SK-N-DZ (cell line): ENCODE measurements around the gene ZNF488.
A peak's percentile ranks its signal among the peaks of the same experiment; 100 is the strongest.

Source experiments
- DNase-seq: peaks from one replicate; pipeline ENCODE4 v3.0.0-alpha.2; 2015; ENCODE audit warnings: low spot score

ZNF488 gene

DNA sequence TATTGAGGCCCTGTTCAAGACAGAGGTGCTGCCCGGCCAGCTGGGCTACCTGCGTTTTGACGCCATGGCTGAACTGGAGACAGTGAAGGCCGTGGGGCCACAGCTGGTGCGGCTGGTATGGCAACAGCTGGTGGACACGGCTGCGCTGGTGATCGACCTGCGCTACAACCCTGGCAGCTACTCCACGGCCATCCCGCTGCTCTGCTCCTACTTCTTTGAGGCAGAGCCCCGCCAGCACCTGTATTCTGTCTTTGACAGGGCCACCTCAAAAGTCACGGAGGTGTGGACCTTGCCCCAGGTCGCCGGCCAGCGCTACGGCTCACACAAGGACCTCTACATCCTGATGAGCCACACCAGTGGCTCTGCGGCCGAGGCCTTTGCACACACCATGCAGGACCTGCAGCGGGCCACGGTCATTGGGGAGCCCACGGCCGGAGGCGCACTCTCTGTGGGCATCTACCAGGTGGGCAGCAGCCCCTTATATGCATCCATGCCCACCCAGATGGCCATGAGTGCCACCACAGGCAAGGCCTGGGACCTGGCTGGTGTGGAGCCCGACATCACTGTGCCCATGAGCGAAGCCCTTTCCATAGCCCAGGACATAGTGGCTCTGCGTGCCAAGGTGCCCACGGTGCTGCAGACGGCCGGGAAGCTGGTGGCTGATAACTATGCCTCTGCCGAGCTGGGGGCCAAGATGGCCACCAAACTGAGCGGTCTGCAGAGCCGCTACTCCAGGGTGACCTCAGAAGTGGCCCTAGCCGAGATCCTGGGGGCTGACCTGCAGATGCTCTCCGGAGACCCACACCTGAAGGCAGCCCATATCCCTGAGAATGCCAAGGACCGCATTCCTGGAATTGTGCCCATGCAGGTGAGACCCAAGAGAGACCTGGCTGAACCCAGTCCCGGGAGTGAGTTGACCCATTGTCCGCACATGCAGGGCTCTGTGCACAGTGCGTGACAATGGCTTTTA lies 33.1 kb downstream of the ZNF488 start:
- DNase-seq, result no peak

- DNase-seq, result no peak
Measured at GRCh38 chr10:47349941-47350371, 34.1 kb downstream of the ZNF488 start.

- DNase-seq, result no peak
Measured at GRCh38 chr10:47349516-47349915, 34.6 kb downstream of the ZNF488 start.

- DNase-seq, result no peak
Measured at GRCh38 chr10:47348661-47349470, 35.2 kb downstream of the ZNF488 start.

DNA sequence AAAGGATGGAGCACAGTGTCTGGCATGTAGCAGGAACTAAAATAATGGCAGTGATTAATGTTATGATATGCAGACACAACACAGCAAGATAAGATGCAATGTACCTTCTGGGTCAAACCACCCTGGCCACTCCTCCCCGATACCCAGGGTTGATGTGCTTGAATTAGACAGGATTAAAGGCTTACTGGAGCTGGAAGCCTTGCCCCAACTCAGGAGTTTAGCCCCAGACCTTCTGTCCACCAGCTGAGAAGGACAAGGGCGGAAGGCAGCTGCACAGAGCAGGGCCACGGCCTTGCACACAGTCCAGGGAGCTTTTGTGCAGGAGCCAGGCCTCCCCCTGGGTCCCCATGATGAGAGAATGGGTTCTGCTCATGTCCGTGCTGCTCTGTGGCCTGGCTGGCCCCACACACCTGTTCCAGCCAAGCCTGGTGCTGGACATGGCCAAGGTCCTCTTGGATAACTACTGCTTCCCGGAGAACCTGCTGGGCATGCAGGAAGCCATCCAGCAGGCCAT lies 35.9 kb downstream of the ZNF488 start, which contains the start of gene RBP3:
Gene RBP3, plus strand, starts transcription at position 226 of the 514 bp plus-strand sequence. Its CDS starts 122 bp downstream, at position 348.
- DNase-seq, result no peak

- no peak for DNase-seq
Measured at GRCh38 chr10:47347303-47347675, 36.8 kb downstream of the ZNF488 start.

GRCh38 chr10:47346581-47347302 lies 37.4 kb downstream of the ZNF488 start:
- no peak for DNase-seq

DNA sequence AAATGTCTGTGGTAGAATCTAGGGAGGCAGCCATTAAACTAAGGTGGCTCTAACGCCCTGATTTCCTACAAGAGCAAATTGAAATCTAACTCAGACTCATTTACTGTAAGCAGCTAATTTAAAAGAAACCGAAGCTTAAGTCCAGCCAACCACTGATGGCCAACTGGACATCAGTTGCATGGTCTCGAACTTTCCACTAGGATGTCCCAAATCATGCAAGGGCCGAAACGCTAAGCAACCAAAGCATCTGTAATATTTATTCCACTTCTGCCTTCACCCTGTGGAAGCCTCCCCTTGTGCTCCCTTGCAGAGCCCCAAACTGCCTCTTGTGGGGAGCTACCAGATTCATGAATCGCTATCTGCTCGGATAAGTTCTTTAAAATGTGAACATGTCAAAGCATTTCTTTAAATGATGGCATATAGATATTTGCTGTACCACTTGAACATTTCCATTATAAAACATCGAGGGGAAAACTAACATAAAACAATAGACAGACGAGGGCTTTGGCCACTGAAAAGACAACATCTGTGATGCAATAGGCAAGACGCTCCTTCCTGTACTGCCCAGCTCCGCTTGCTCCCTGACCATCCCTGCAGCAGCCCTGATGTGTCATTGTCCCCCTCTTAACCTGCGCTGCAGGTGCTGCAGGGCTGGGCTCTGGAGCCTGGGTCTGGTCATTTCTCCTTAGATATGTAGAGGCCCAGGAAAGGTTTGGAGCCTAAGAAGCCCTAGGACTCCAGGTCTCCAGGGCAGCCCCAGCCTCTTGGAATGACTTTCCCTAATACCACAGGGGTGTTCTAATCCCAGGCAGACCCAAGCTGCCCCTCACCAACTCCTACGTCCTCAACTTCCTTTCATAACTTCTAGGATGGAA lies 38.9 kb downstream of the ZNF488 start:
- no peak for DNase-seq

- DNase-seq, result peak; percentile 21
Measured at GRCh38 chr10:47340608-47341170, 43.4 kb downstream of the ZNF488 start.

GRCh38 chr10:47339759-47340607 lies 44.1 kb downstream of the ZNF488 start:
- DNase-seq, result no peak

DNA sequence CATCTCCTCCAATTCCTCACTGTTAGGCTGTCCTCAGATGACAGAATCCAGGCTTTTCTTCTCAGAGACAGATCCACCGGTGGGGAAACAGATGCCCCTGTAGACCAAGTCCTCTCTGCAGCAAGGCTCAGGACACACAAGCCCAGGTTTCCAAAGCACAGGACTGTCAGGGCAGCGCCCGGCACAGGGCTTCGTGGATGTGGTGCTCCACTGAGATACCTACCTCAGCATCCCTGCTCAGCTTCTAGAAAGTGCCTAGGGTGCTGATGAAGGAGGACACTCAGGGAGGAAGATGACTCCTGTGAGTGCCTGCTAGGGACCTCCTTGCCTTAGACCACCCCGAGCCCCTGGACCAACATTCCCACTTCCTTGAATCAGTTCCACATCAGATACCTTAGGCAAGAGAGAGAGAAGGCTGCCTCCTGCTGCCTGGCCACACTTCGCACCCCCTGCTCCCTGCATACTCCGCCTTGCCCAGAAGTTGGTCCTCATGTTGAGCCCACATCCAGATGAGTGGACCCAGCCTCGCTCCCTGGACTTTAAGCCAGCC lies 44.8 kb downstream of the ZNF488 start:
- no peak for DNase-seq

DNA sequence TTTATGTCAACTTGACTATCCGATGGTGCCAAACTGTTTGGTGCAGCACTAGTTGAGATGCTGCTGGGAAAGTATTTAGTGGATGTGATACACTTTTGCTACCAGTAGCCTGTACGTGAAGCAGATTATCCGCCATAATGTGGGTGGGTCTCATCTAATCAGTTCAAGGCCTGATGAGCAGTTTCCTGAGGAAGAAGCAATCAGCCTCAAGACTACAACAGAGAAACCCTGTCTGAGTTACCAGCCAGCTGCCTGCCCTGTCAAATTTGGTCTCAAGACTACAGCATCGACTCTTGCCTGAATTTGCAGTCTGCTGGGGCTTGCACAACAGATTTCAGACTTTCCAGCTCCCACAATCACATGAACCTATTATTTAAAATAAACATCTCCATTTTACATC lies 46.8 kb downstream of the ZNF488 start:
- no peak for DNase-seq

DNA sequence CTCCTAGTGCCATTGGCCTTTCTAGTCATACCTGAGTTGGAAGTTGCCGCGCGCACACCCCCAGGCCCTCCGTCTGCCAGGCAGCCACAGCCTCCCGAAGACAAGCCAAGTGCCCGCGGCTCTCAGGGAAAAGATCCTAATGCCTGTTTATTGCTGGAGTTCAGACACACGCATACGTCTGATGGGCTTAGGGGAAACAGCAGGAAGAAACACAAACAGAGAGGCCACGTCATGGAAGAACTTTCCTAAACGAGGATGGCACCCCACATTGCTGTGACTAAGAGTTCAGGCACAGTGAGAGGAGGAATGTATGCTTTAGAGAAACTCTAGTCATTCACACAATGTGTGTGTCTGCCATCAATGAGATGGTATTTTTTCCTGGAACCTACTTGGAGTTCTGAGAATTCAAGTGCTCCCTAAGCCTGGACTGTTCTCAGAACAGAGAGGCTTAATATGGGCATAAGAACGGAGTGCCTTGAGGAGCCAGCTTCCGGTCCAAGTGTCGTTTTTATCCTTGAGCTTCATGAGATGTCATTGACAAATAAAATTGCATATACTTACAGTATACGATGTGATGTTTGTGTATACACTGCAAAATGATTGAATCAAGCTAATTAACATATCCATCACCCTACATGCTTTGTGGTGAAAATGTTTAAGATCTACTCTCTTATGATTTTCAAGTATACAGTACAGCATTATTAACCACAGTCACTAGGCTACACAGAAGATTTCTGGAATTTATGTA lies 47.5 kb downstream of the ZNF488 start:
- no peak for DNase-seq

GRCh38 chr10:47335906-47336305 lies 48.2 kb downstream of the ZNF488 start:
- DNase-seq, result no peak

DNA sequence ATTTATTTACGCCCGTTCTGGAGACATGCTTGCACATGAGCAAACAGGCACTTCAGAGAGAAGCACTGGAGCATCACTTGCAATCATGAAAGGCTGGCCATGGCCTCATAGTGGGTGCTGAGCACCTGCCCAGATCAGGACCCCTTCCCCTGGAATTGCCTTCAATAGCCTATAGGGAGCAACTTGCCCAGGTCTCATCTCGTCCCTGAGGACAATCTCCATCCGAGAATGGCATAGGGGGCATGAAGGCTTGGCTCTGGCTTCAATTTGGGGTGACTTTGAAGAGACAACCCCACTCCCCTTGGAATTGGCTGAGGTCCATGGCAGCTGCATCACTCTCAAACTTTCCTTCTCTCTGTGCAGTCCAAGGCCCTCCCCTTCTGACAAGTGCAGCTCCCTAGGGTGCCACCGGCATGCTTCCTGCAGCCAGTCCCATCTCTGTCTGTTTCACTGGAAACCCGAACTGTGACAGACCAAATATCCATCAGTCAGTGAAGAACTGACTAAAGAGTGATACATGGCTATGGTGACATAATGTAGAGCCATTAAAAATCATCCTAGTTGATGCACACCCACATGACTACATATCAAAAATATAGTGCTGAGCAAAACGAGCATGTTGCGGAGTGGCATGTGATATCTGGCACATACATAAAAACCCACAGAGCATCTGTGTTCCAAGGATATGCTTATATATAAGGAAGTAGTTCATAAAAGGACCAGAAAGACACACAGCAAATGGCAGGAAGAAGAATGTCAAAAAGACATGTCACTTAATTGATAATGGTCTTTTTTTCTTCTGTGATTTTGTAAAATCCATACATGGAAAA lies 49.4 kb downstream of the ZNF488 start:
- DNase-seq, result no peak

DNA sequence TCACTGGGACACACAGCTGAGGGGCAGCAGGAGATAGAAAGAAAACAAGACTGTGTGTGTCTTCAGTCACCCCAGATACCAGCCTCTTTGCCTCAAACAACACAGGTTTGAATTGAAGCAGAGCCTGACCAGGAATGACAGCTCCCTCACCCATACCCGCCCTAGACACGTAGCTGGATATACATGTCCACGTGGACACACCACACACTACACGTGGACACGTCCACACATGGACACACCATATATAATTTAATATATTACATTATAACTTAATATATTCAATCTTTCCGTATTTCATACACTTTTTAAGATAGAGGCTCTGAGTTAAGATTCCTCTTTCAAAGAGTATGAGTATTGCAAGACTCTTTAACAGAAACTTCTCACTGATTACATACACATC lies 50.6 kb downstream of the ZNF488 start:
- no peak for DNase-seq

GRCh38 chr10:47332946-47333345 lies 51.1 kb downstream of the ZNF488 start:
- DNase-seq, result no peak
